GM18868 (cell line): ENCODE data around the gene ARRDC1.
"Not testable (repeated sequence)": the region's sequence is repeated elsewhere in the genome, so short reads cannot be mapped to it uniquely, and the experiment has no call there.

Experiments
- ATAC-seq: cut with Tn5 transposase; IDR thresholded peaks from one replicate; pipeline ENCODE4 v1.9.1; 2021; ENCODE audit warnings: mild to moderate bottlenecking, moderate library complexity; ENCODE audit not compliant: unreplicated experiment

ARRDC1 gene, protein sequence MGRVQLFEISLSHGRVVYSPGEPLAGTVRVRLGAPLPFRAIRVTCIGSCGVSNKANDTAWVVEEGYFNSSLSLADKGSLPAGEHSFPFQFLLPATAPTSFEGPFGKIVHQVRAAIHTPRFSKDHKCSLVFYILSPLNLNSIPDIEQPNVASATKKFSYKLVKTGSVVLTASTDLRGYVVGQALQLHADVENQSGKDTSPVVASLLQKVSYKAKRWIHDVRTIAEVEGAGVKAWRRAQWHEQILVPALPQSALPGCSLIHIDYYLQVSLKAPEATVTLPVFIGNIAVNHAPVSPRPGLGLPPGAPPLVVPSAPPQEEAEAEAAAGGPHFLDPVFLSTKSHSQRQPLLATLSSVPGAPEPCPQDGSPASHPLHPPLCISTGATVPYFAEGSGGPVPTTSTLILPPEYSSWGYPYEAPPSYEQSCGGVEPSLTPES

DNA sequence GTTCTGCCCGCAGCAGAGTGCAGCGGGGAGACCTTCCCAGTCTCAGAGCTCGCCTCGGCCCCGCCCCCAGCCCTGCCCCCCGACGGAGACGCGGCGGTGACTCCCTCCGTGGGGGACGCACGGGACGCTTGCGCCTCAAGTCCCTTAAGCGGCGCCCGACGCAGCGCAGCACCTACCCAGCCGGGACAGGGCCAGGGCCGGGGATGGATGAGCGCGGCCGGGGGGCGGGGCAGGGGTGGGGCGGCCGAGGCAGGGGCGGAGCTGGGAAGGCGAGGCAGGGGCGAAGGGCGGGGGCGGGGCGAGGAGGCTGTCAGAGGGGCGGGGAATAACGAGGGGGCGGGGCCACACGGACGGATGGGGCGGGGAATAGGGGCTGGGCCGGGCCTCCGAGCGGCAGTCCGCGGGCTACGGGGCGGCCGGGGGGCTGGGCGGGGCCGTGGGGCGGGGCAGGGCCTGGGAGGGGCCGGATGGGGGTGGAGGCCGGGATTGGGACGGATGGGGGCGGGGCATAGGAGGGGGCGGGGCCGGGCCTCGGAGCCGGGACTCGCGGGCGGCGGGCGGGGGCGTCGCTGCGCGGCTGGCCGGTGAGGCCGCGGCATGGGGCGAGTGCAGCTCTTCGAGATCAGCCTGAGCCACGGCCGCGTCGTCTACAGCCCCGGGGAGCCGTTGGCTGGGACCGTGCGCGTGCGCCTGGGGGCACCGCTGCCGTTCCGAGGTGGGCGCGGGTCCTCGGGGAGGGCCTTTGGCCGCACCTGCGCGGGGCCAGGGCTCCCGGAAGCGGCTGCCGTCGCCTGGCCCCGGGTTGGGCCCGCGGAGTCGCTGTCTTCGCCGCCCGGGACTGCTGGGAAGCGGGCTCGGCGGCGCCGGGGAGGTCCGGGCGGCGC is at the start of gene ARRDC1:
Gene ARRDC1, plus strand, starts transcription at position 566 of the 884 bp plus-strand sequence. Its CDS starts 32 bp downstream, at position 598.
- ATAC-seq, result peak; percentile 83

DNA sequence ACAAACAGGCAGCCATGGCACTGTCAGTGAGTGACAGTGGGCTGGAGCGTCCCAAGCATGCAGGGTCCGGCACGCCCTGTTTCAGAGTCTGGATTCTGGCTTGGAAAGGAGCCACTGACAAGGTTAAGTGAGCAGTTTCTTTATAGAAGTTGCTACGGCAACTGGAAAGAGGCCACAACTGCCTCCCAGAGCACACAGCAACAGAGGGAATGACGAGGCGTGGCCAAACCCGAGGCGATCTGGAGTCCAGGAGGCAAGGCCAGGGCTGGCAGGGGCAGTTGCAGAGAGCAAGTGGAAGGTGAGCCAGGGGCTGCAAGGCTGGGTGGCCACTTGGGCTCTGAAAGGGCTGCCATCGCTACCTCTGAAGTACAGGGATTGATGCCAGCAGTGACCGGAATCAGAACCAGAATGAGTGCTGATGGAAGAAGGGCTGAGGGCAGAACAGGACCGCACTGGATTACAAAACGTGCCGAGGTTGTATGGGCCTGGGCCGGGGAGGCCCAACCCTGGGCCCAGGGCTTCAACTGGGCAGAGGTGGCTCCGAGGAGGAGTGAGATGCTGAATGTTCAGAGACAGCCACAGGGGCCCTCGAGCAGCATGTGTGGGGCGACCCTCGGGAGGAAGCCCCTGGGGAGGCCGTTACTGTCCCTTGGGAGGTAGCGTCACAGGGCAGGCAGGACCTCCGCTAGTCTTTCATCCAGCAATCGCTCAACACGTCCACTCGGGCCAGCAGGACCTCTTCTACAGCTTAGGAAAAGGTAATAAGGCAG is 49.2 kb upstream of the ARRDC1 start:
- ATAC-seq, result no peak

DNA sequence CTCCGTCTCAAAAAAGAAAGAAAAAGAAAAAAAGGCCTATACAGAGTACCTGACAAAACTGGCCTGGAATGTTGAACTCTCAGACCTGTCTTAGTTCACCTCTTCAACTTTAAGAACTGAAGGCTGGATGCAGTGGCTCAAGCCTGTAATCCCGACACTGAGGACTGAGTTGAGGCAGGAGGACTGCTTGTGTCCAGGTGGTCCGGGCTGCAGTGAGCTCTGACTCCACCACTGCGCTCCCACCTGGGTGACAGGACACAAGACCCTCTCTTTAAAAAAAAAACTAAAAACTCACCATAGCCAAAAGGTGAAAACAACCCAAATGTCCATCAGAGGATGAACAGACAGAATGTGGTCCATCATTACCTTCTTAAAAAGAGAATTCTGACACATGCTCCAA is 47.4 kb upstream of the ARRDC1 start:
- ATAC-seq, result no peak

DNA sequence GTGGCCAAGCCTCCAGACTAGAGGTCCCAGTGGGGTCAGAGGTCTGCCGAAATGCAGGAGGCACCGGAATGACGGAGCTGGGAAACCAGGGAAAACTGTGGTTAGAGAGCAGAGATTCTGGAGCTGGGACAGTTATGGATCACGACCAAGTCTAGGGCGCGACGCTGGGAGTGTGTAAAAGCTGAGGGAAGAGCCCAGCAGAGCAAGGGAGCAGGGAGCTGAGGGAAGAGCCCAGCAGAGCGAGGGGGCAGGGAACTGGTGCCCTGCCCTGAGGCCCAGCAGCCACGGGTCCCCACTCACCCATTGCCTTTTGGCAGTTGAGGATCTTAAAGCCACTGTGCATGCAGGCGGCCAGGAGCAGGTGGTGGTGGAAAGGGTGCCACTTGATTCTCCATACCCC is 41.4 kb upstream of the ARRDC1 start:
- ATAC-seq, result no peak

DNA sequence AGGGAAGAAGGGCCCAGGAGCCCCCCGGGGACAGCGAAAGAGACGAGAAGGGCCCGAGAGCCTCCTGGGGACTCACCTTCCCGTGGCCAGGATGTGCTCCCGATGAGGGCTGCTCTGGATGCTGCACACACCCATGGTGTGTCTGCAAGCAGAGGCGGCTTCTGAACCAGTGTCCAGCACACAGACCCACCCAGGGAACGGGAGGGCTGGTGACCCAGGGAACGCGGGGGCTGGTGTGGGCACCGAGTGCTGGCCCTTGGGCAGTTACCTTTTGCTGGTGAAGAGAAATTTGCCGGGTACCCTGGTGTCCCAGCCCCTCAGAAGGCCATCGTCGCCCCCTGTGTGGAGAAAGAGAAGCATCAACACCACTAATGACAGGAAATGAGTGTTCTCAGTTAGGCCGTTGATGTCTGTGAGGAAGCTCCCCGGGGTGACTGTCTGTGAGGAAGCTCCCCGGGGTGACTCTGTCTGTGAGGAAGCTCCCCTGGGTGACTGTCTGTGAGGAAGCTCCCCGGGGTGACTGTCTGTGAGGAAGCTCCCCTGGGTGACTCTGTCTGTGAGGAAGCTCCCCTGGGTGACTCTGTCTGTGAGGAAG is 40.6 kb upstream of the ARRDC1 start:
- no peak for ATAC-seq

DNA sequence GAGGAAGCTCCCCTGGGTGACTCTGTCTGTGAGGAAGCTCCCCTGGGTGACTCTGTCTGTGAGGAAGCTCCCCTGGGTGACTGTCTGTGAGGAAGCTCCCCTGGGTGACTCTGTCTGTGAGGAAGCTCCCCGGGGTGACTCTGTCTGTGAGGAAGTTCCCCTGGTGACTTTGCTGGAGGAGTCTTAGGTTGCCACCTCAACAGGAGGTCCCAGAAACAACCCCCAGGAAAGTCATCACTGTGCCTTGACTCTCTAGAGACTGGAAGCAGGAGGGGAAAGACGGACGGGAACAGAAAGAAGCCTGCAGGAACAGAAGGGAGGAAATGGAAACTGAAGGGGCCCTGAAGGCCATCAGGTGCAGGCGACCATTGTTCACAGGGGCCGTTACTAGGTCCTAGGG is 37.0 kb upstream of the ARRDC1 start:
- ATAC-seq, result not testable (repeated sequence)

DNA sequence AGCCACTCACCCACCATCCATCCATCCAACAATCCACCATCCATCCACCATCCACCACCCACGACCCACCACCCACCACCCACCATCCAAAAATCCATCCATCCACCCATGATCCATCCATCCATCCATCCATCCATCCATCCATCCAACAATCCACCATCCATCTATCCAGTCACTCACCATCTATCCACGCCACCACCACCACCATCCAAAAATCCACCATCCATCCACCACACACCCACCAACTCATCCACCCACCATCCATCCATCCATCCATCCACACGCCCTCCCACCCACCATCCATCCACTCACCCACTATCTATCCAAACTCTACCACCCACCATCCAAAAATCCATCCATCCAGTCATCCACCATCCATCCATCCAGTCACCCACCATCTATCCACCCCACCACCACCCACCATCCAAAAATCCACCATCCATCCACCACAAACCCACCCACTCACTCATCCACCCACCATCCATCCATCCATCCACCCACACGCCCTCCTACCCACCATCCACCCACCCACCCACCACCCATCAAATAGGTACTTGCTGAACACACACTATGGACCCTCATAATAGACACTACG is 35.8 kb upstream of the ARRDC1 start:
- ATAC-seq, result no peak

DNA sequence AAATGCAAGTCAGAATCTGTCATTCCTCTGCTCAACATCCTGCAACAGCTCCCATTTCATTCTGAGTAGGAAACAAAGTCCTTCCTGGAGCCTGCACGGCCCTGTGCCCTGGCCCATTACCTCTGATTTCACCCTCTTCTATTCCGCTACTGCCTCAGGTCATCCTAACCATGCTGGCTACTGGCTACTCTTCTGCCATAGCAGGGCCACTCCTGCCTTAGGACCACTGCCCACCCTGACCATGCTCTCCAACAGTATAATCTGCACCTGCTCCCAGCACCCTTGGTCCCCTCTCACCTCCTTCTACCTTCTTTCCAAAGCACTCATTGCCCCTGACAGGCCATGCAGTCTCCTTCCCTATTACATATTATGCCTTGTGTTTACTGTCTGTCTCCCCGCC is 34.9 kb upstream of the ARRDC1 start:
- ATAC-seq, result no peak

DNA sequence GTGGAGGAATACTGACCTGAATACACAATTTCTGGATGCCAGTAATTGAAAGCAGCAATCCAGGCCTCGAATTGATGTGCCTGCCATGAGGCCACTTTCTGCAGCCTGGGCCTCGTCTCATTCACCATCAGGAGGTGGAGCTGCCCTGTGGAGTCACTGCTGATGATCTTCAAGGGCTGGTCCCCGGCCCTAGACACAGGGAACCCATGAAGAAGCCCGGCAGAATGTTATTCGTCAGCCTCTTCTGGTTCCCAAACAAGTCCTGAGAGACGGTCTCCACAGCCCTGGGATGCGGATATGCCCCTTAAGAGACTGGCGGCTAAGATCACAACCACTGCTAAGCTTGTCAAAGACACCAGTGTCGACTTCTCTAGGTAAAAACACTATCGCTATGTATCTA is 31.3 kb upstream of the ARRDC1 start:
- no peak for ATAC-seq

DNA sequence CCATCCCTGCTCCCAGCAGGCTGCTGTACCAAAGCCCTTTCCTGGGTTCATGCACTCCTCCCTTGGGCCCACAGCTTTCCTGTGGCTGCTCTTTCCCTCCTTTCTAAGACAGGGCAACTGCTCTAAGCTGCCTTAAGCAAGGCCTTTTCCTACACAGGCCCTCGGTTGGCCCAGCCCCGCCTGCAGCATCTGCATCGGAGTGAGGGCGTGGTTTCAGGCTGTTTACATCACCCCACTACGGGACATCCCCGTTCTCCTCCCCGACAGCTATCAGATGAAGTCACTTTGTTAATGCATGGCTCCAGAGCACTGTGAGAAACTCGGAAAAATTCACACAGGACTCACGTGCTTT is 30.1 kb upstream of the ARRDC1 start:
- ATAC-seq, result no peak

DNA sequence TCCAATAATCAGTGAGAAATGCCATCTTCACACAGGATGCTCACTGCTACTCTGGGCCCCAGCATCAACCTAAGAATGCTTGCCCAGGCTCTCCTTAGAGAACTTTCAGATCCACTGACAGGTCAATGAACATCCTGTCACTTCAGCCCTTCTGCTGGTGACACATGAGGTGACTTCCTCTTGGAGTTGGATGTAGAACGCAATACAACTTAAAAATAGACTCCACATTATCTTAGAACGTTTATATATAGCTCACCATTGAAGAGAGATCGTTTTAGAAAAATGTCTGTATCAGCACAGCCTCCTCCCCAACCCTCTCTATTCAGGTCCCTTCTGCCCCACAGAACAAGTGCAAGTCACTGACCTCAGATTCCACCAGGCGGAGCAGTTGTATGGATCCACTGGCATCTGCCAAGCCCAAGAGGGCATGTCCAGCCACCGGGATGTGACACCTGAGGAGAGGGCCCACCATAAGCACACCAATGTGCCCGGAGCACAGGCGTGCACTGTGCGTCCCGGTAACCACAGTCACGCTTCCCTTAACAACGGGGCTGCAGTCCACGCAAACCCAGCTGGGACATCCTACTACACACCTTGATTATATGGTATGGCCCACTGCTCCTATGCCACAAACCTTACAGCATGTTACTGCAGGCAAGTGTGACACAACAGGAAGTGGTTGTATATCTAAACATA is 29.6 kb upstream of the ARRDC1 start:
- no peak for ATAC-seq

DNA sequence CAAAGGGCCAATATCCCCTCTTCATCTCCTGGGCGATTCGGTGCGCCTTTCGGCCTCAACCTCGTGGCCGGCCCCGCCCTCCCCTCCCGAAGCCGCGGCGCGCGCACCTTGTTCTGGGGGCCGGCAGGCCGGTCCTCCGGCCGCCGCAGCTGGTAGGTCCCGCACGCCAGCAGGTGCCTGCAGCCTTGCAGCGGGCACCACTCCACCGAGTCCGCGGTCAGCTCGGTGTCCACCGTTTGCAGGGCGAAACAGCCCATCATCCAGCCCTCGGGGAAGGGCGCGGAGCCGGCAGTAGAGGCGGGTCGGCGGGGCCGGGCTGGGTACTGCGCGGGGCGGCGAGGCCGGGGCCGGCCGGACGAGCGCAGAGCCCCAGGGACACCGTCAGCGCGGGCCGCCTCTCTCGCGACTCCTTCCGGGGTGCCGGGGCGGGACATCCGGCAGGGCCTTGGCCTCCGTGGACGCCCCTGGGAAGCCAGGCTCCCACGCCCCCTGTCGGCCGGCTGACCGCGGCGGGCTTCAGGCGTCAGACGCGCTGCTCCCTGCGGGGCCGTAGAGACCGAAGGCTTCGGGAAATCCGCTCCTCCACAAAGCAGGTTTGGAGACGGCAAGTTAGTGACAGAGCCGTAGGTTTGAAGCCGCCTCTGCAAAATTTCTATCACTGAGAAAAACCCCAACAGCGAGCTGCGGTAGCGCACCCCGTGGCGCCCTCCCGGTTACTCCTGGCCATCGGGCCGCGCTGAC is 26.8 kb upstream of the ARRDC1 start, which contains the start of gene DPH7:
Gene DPH7, minus strand, starts transcription at position 408 of the 741 bp plus-strand sequence. Its CDS starts 148 bp downstream, at position 260.
- ATAC-seq, result peak; percentile 90

DNA sequence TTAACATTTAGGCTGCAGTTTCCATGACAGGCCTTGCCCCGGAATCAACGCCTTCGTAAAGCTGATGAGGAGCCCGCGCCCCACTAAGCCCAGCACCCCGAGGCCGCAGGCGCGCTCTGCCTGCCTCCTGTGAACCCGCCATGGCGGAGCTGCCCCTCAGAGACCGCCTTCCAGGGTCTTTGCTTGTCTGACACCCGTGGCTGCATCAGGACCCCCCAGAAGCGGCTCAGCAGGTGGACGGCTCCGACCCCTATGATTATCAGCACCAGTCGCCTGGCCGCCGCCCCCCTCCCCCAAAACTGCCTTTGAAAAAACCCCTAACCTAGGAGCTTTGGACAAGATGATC is 26.3 kb upstream of the ARRDC1 start:
- ATAC-seq, result no peak

DNA sequence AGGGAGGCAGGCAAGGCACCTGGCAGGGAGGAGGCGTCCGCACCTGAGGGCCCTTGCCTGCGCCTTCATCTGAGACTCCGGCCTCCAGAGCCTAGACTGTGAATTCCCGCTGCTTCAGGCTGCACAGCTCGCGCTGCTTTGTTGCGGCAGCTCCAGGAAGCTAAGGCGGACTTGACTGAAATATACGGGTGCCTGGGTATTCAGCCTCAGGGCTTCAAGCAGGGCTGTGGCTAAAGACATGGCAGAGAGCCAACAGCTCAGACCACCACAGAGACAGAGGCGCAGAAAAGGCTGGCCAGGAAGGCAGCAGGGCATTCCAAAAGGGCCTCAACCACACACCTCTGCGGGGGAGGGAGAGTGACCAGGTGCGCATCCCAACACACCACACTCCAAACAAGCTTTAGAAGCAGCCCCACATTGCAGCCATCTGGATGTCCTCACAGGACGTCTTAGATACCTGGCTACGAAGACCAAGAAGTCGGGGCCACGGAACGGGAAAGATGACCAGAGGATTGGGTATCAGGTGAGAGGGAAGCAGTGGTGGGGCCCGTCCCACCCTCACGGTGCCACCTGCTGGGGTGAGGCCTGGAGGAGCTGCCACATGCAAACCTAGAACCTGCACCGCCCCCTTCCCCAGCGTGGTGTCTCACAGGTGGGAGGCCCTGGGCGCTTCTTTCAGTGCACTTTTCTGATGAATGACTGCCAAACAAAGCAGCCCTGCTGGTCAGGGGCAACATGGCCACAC is 25.1 kb upstream of the ARRDC1 start:
- ATAC-seq, result no peak

DNA sequence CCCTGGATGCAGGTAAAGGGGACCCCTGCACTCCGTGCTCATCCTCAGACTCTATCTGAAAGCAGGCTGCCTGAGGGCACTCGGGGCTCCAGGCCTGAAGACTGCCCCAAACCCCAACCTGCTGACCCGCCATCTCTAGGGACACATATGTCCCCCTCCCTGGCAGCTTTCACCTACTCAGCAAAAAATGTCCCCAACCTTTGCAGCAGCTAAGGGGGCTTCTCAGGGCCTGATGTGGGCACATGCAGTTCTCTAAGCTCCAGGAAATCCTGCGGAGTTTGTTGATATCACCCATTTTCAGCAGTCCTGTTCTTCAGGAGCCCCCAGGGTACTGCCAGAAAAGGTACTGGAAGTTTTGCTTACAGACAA is 24.5 kb upstream of the ARRDC1 start:
- no peak for ATAC-seq

DNA sequence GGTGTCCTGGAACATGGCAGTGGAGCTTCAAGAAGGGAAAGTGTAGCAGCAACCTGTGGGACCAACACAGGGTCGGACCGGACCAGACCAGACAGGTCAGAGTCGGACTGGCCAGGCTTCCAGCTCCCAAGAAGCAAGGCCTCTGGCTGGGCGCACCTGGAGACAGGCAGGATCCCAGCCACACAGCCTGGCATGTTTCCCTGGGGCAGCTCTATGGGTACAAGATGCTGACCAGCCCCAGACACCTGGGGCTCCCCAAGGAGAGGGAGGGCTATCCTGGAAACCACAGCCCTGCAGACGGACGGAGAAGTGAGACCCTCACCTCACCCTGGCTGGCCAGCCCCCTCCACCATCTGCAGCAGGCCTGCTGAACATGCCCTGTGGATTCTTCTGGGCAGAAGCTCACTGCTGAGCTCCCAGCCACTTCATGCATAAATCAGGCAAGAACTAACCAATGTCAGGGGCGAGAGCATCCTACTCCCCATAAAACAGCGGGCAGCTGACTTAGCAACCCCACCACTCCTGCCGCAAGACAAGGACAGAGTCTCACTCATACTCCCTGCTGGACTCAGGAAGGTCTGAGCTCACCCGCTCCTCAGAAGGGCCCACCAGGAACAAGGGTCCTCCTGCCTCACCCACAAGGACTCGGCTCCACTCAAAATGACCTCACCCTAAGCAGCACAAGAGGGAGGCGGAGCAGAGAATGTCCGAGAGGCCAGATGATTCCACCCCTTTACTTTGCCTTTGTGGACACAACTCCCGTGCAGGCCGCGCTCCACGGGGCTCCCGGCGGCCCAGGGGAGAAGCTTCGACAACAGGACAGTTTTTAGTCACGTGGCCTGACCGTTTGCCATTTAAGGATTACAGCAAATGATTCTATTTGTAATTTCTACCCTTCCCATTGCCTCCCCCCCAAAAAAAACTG is 23.9 kb upstream of the ARRDC1 start:
- ATAC-seq, result no peak

DNA sequence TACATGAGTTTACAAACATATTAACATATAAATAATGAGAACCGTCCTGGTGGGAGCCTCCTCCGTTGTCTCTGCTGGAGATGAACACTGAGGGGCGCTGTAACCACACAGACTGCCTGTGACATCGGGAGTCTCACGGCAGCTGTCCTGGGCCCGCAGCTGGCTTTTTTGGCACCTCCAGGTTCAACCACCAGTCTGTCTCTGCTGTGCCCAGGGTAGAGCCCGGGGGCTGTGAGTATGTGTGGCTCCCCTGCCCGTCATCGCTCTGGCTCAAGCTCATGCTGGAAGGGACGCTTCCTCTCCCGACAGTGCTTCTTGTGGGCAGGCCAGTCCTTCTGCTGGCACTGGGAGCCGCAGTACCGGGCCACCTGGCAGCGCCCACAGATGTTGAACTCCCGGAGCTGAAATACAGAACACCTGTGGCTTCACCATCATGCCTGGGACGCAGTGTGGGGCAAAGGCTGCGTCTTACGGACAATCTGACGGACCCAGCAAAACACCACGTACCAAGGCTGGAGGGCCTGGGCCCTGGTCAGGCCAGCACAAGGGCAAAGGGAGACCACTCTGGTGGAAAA is 23.1 kb upstream of the ARRDC1 start:
- no peak for ATAC-seq
